GM12891 (cell line): ENCODE measurements around the gene ZBTB9.

ENCODE experiments used
- DNase-seq: peaks from one replicate; pipeline ENCODE4 v3.0.0; 2011; ENCODE audit warnings: low spot score; ENCODE audit not compliant: insufficient read length
- FAIRE-seq: peaks from 2 replicates; lab custom pipeline; 2011; peaks lifted over from hg19 to GRCh38; lab: Jason Lieb, UNC
- PAX5 ChIP-seq: IDR thresholded peaks from 2 replicates; pipeline ENCODE4 v1.6.1; 2011; ENCODE audit warnings: low read length, moderate library complexity, mild to moderate bottlenecking; ENCODE audit not compliant: insufficient read depth, severe bottlenecking
- POLR2A ChIP-seq: IDR thresholded peaks from 2 replicates; pipeline ENCODE4 v1.6.1; 2011; ENCODE audit warnings: low read depth, low read length, control low read depth
- POLR2AphosphoS5 ChIP-seq: IDR thresholded peaks from 2 replicates; pipeline ENCODE4 v1.6.1; 2011; ENCODE audit warnings: low read depth, low read length, control low read depth
- POU2F2 ChIP-seq: IDR thresholded peaks from 2 replicates; pipeline ENCODE4 v1.6.1; 2011; ENCODE audit warnings: low read depth, mild to moderate bottlenecking, control low read depth, low read length, moderate library complexity
- SPI1 ChIP-seq: IDR thresholded peaks from 2 replicates; pipeline ENCODE4 v1.6.1; 2011; ENCODE audit warnings: low read depth, low read length, control low read depth
- TAF1 ChIP-seq: IDR thresholded peaks from 2 replicates; pipeline ENCODE4 v1.6.1; 2011; ENCODE audit warnings: low read depth, low read length, control low read depth

Gene ZBTB9

DNA sequence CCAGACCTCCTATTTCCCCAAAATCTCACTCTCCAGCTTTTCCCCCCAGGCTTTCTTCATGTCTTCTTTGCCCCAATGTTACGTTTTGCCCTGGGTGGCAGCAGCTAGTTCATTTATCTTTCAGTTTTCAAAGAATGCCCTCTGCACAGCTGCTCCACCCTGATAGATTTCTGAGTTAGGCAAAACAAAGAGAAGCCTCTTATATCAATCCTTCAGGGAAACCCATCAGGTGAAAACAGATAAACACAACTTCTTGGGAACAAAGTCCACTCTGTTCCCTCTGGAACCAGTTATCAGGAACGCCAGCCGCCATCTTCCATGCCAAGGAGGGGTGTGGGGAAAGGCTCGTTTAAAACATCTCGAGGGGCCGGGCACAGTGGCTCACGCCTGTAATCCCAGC is 34.0 kb downstream of the ZBTB9 start:
- no peak for TF ChIP-seq POLR2A
- TF ChIP-seq PAX5, result no peak
- DNase-seq (no peak), FAIRE-seq (no peak)

- TF ChIP-seq POLR2A (no peak), PAX5 (no peak)
- FAIRE-seq, result no peak
- DNase-seq, result no peak
Observed at GRCh38 chr6:33490198-33490597, 35.8 kb downstream of the ZBTB9 start.

GRCh38 chr6:33490621-33491020 is 36.2 kb downstream of the ZBTB9 start:
- DNase-seq, result no peak
- no peak for TF ChIP-seq POLR2AphosphoS5
- TF ChIP-seq PAX5, result no peak
- no peak for TF ChIP-seq POU2F2
- no peak for TF ChIP-seq SPI1
- no peak for TF ChIP-seq POLR2A
- TF ChIP-seq TAF1, result no peak
- FAIRE-seq, result no peak

- TF ChIP-seq PAX5 (no peak), SPI1 (no peak)
- DNase-seq (no peak), FAIRE-seq (no peak)
Observed at GRCh38 chr6:33492093-33492492, 37.7 kb downstream of the ZBTB9 start.

DNA sequence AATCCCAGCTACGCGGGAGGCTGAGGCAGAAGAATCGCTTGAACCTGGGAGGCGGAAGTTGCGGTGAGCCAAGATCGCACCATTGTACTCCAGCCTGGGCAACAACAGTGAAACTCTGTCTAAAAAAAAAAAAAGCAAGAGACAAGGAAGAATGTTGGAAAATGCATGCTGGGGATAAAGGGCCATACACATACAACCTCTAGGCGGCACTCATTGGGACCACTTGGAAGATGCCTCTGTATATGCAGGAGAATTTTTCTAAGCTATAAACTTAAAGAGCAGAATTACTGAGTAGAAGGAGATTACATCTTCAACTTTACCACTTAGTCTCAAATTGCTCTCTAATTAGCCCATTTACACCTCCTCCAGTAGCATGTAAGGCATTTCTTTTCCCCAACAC is 42.8 kb downstream of the ZBTB9 start:
- no peak for FAIRE-seq

DNA sequence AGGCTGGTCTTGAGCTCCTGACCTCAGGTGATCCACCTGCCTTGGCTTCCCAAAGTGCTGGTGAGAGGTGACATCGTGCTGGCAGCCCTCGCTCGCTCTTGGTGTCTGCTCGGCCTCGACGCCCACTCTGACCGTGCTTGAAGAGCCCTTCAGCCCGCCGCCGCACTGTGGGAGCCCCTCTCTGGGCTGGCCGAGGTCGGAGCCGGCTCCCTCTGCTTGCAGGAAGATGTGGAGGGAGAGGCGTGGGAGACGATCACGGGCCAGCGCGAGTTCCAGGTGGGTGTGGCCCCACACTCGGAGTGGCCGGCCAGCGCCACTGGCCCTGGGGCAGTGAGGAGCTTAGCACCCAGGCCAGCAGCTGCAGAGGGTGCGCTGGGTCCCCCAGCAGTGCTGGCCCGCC is 48.1 kb downstream of the ZBTB9 start:
- TF ChIP-seq POLR2A, result no peak
- DNase-seq, result no peak
- no peak for FAIRE-seq

More for the DNA sequence above, 42.8 kb downstream of the ZBTB9 start:
- TF ChIP-seq PAX5 (no peak), POLR2AphosphoS5 (no peak)
- DNase-seq, result no peak

GRCh38 chr6:33504486-33504885 is 50.1 kb downstream of the ZBTB9 start:
- no peak for FAIRE-seq

GRCh38 chr6:33505548-33506370 is 51.4 kb downstream of the ZBTB9 start:
- no peak for DNase-seq

More at GRCh38 chr6:33504486-33504885, 50.1 kb downstream of the ZBTB9 start:
- TF ChIP-seq SPI1 (no peak), POLR2A (no peak), TAF1 (no peak), POLR2AphosphoS5 (no peak), PAX5 (no peak), POU2F2 (no peak)
- DNase-seq, result no peak

More at GRCh38 chr6:33505548-33506370, 51.4 kb downstream of the ZBTB9 start:
- no peak for FAIRE-seq
- TF ChIP-seq POLR2A, result no peak
